HG02870 (cell line): Measurements from ENCODE around the gene ITGA2B.
"Not testable (repeated sequence)": the region's sequence is repeated elsewhere in the genome, so short reads cannot be mapped to it uniquely, and the experiment has no call there.

Experiments used
- ATAC-seq: cut with Tn5 transposase; IDR thresholded peaks from one replicate; pipeline ENCODE4 v1.9.1; 2021; ENCODE audit warnings: mild to moderate bottlenecking, moderate library complexity; ENCODE audit not compliant: unreplicated experiment

ITGA2B gene

GRCh38 chr17:44369414-44370023 is 19.9 kb downstream of the ITGA2B start:
- ATAC-seq, result not testable (repeated sequence)

GRCh38 chr17:44368391-44369243 is 20.8 kb downstream of the ITGA2B start:
- ATAC-seq, result not testable (repeated sequence)

GRCh38 chr17:44367231-44367979 is 22.0 kb downstream of the ITGA2B start:
- no peak for ATAC-seq

GRCh38 chr17:44365051-44365450 is 24.4 kb downstream of the ITGA2B start:
- not testable (repeated sequence) for ATAC-seq

- ATAC-seq, result no peak
These were observed 25.8 kb downstream of the ITGA2B start, which contains the start of gene FAM171A2 for GRCh38 chr17:44363613-44364159. Gene FAM171A2, minus strand, starts transcription at chr17:44363853. Its CDS starts 139 bp downstream, at chr17:44363714.

GRCh38 chr17:44362949-44363612 is 26.4 kb downstream of the ITGA2B start:
- no peak for ATAC-seq

- no peak for ATAC-seq
These were observed 26.9 kb downstream of the ITGA2B start for GRCh38 chr17:44362459-44362948.

- no peak for ATAC-seq
These were observed 27.9 kb downstream of the ITGA2B start for GRCh38 chr17:44361292-44362260.

- no peak for ATAC-seq
These were observed 28.6 kb downstream of the ITGA2B start for GRCh38 chr17:44360826-44361225.

GRCh38 chr17:44360144-44360533 is 29.3 kb downstream of the ITGA2B start:
- no peak for ATAC-seq

GRCh38 chr17:44359458-44360143 is 29.8 kb downstream of the ITGA2B start:
- ATAC-seq, result no peak

- ATAC-seq, result no peak
These were observed 30.4 kb downstream of the ITGA2B start for GRCh38 chr17:44359006-44359405.

- ATAC-seq, result no peak
These were observed 31.4 kb downstream of the ITGA2B start for GRCh38 chr17:44358066-44358465.

GRCh38 chr17:44356241-44356640 is 33.2 kb downstream of the ITGA2B start:
- ATAC-seq, result no peak

GRCh38 chr17:44355642-44356099 is 33.8 kb downstream of the ITGA2B start:
- no peak for ATAC-seq

GRCh38 chr17:44354582-44355561 is 34.6 kb downstream of the ITGA2B start:
- no peak for ATAC-seq

- no peak for ATAC-seq
These were observed 35.6 kb downstream of the ITGA2B start for GRCh38 chr17:44353672-44354331.
